HFFc6 (cell line): ENCODE data around the gene EPHA3. TPM values are rescaled to one million over a fixed set of nuclear protein-coding genes. Genes with fewer than 3 reads are reported as not detected.

ENCODE experiments used
- DNase-seq: peaks from one replicate; pipeline ENCODE4 v3.0.0-alpha.2; 2018
- H3K27ac Mint-ChIP-seq: 2 replicates; pipeline ENCODE4 v1.8.0; 2020; ENCODE audit warnings: mild to moderate bottlenecking, mixed read lengths
- H3K27me3 Mint-ChIP-seq: 2 replicates; pipeline ENCODE4 v1.8.0; 2021; ENCODE audit warnings: mild to moderate bottlenecking, moderate library complexity, mixed read lengths; ENCODE audit not compliant: insufficient read depth
- H3K36me3 Mint-ChIP-seq: 2 replicates; pipeline ENCODE4 v1.8.0; 2021; ENCODE audit warnings: low read depth, mixed read lengths
- H3K4me1 Mint-ChIP-seq: 2 replicates; pipeline ENCODE4 v1.8.0; 2020; ENCODE audit warnings: low read depth, mixed read lengths
- H3K4me3 Mint-ChIP-seq: 2 replicates; pipeline ENCODE4 v1.8.0; 2020; ENCODE audit warnings: mild to moderate bottlenecking, moderate library complexity, mixed read lengths
- H3K9me3 Mint-ChIP-seq: 2 replicates; pipeline ENCODE4 v1.8.0; 2020; ENCODE audit warnings: mild to moderate bottlenecking, mixed read lengths
- CTCF ChIP-seq: fragments of 200-600 bp; sonication (generic); IDR thresholded peaks from 2 replicates; pipeline ENCODE4 v1.5.0; 2021; ENCODE audit warnings: antibody characterized with exemption, mild to moderate bottlenecking
- total RNA-seq, 6 experiments: library from RNA; stranded (reverse); fragmentation: NEBNext Ultra II Directional; extraction: Animal tissue kit (Norgen Biotek cat#: 25700); gene quantifications; 2 replicates in 1 of 6; 3 replicates in 5 of 6; pipeline ENCODE4 v1.2.3, GENCODE V29; 2021

EPHA3 gene
- total RNA-seq, 6 experiments from 2014 or later: 0.09 to 0.13 (median 0.11) TPM; not detected in 3

GRCh38 chr3:89353465-89353864 is 246.0 kb downstream of the EPHA3 start:
- Mint-ChIP-seq H3K36me3 (no peaks in the 10 kb centered on the region), H3K9me3 (peaks cover 15% of the 10 kb centered on the region), H3K4me3 (no peak overlapping the region), H3K27me3 (peaks cover 1% of the 10 kb centered on the region; the same call in 1 of the 2 replicates), H3K27ac (no peak overlapping the region), H3K4me1 (no peaks in the 10 kb centered on the region)
- no peak for DNase-seq
- TF ChIP-seq CTCF: no peak

- H3K27me3 Mint-ChIP-seq: peaks cover 2% of the 10 kb centered on the region; the same call in 1 of the 2 replicates
- no peak for TF ChIP-seq CTCF
- H3K9me3 Mint-ChIP-seq: peaks cover 21% of the 10 kb centered on the region
- H3K4me1 Mint-ChIP-seq: peaks cover 7% of the 10 kb centered on the region; the same call in 1 of the 2 replicates
- H3K36me3 Mint-ChIP-seq: no peaks in the 10 kb centered on the region
- no peak overlapping the region for H3K4me3 Mint-ChIP-seq
- H3K27ac Mint-ChIP-seq: no peak overlapping the region
- no peak for DNase-seq
Measured at GRCh38 chr3:89358281-89358680, 250.9 kb downstream of the EPHA3 start.

- H3K4me3 Mint-ChIP-seq: no peak overlapping the region
- peaks cover 7% of the 10 kb centered on the region; the same call in 1 of the 2 replicates for H3K4me1 Mint-ChIP-seq
- peaks cover 2% of the 10 kb centered on the region; the same call in 1 of the 2 replicates for H3K27me3 Mint-ChIP-seq
- TF ChIP-seq CTCF: no peak
- H3K9me3 Mint-ChIP-seq: peaks cover 18% of the 10 kb centered on the region
- DNase-seq: no peak
- no peaks in the 10 kb centered on the region for H3K36me3 Mint-ChIP-seq
- no peak overlapping the region for H3K27ac Mint-ChIP-seq
Measured at GRCh38 chr3:89360156-89360555, 252.7 kb downstream of the EPHA3 start.

GRCh38 chr3:89362496-89362895 is 255.1 kb downstream of the EPHA3 start:
- Mint-ChIP-seq H3K4me1 (peaks cover 7% of the 10 kb centered on the region; the same call in 1 of the 2 replicates), H3K9me3 (peaks cover 22% of the 10 kb centered on the region; the same call in 1 of the 2 replicates), H3K4me3 (no peak overlapping the region), H3K36me3 (no peaks in the 10 kb centered on the region), H3K27ac (no peak overlapping the region), H3K27me3 (peaks cover 2% of the 10 kb centered on the region; the same call in 1 of the 2 replicates)
- TF ChIP-seq CTCF: no peak
- DNase-seq: no peak

GRCh38 chr3:89363171-89363570 is 255.8 kb downstream of the EPHA3 start:
- Mint-ChIP-seq H3K9me3 (peaks cover 28% of the 10 kb centered on the region; the same call in 1 of the 2 replicates), H3K27me3 (peaks cover 2% of the 10 kb centered on the region; the same call in 1 of the 2 replicates), H3K4me3 (no peak overlapping the region), H3K36me3 (no peaks in the 10 kb centered on the region), H3K27ac (no peak overlapping the region), H3K4me1 (peaks cover 7% of the 10 kb centered on the region; the same call in 1 of the 2 replicates)
- no peak for DNase-seq
- TF ChIP-seq CTCF: no peak
